AG10803 (cell line): ENCODE data around the gene GHRH.

Experiments
- DNase-seq: peaks from one replicate; pipeline ENCODE4 v3.0.0; 2010; ENCODE audit warnings: low read depth
- H3K4me3 ChIP-seq: 2 replicates; pipeline ENCODE4 v1.5.1; 2011; ENCODE audit warnings: mild to moderate bottlenecking, low read length, control low read depth
- CTCF ChIP-seq: conservative IDR thresholded peaks from 2 replicates; pipeline ENCODE4 v1.5.1; 2011; ENCODE audit warnings: mild to moderate bottlenecking, low read length, control low read depth, inconsistent platforms

GHRH gene

GRCh38 chr20:37233548-37234253, 27.9 kb downstream of the GHRH start:
- H3K4me3 ChIP-seq, result no peak overlapping the region
- DNase-seq, result no peak
- no peak for TF ChIP-seq CTCF

- DNase-seq, result no peak
- TF ChIP-seq CTCF, result no peak
- no peak overlapping the region for H3K4me3 ChIP-seq
These were observed 29.5 kb downstream of the GHRH start for GRCh38 chr20:37231947-37232630.

DNA sequence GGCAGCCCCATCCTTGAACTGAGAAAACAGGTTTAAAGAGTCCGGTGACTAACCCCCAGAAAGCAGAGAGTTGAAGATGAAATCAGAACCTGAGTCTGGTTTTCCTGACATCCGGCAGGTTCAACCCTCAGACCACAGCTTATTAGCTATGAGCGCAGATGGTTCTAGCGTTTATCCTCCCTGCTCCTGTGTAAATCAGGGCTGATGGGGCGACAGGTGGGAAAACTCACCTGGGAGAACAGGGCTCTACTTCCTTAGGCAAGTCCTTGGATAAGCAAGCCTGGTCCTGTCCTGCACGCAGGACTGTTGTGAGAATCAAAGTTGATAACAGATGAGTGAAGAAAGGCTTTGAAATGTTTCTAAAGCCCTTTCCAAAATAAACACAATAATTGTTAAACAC, 31.4 kb downstream of the GHRH start:
- TF ChIP-seq CTCF, result no peak
- H3K4me3 ChIP-seq, result no peak overlapping the region
- DNase-seq, result no peak

DNA sequence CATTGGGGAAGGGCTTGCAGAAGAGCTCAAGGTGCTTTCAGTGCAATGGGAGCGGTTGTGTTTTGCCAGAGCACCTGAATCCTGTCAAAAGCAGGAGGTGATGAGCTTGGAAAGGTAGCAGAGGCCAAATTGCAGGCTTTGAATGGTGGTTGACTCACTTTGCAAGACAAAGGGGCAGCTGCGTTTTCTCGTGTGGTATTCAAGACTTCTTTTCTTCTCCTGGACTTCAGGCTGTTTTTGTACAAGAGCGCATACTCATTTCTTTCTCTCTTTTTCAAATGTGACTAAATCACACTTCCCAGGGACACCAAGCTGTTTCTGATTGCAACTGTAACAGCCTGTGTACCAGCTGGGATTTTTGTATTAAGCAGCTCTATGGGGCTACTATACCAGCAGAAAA, 32.3 kb downstream of the GHRH start:
- H3K4me3 ChIP-seq, result no peak overlapping the region
- no peak for DNase-seq
- no peak for TF ChIP-seq CTCF

DNA sequence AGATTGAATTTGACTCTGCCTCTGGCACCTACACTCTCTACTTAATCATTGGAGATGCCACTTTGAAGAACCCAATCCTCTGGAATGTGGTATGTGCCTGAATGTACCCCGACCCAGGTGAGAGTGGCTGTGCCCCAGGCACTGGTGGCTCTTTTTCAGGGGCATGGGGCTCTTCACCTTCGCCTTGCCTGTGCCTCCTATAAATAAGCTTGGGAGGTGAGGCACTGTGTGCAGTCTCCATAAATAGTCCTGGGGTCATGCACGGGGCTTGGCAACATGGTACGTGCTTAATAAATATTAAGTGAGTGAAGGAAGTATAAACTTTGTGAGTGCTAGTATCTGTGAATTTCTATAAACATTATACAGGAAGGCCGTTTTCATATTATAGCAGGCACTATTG, 33.0 kb downstream of the GHRH start:
- H3K4me3 ChIP-seq, result no peak overlapping the region
- no peak for TF ChIP-seq CTCF
- DNase-seq, result no peak

- no peak for TF ChIP-seq CTCF
- H3K4me3 ChIP-seq, result no peak overlapping the region
- DNase-seq, result peak; percentile 66
These were observed 33.5 kb downstream of the GHRH start for GRCh38 chr20:37228082-37228481.

DNA sequence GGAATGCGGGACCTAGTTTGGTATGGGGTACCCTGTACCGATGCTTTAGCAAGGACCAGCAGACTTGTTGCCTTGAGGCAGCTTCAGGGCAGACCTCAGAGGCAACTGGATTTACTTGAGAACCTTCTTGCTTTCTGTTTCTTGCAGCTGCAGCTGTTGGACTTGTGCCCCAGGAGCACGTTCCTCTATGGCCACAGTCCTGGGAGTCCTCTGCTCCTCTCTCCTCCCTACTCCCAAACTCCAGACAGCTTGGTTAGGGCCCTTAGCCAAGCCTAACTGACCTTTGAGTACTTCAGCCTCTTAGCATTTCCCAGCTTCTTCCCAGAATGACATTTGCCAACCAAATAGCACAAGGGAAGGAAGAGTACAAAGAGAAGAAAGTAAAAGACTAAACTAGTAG, 34.7 kb downstream of the GHRH start:
- DNase-seq, result peak; percentile 82
- H3K4me3 ChIP-seq, result no peak overlapping the region
- no peak for TF ChIP-seq CTCF
